HL-60 (cell line): ENCODE data around the gene WLS.
"Not testable (repeated sequence)": the region's sequence is repeated elsewhere in the genome, so short reads cannot be mapped to it uniquely, and the experiment has no call there.

Experiments
- DNase-seq, 2 experiments: peaks; one replicate each; pipeline ENCODE4 v3.0.0-alpha.2; 2010 to 2020; ENCODE audit warnings: low read depth in 1 of 2, low spot score in 1 of 2
- H3K27ac ChIP-seq: fragments of 250-450 bp; sonication (Bioruptor Pico); replicated peaks from 2 replicates; pipeline ENCODE4 v1.5.1; 2020; ENCODE audit warnings: mild to moderate bottlenecking, moderate library complexity
- H3K27me3 ChIP-seq: fragments of 250-450 bp; sonication (Bioruptor Pico); 2 replicates; pipeline ENCODE4 v1.5.1; 2021; ENCODE audit warnings: mild to moderate bottlenecking, moderate library complexity; ENCODE audit not compliant: insufficient read depth, poor library complexity, severe bottlenecking
- H3K4me3 ChIP-seq: replicated peaks from 2 replicates; pipeline ENCODE4 v1.5.1; 2011; ENCODE audit warnings: mild to moderate bottlenecking, control low read depth, low read length; ENCODE audit not compliant: insufficient read depth
- GABPA ChIP-seq: IDR thresholded peaks from 2 replicates; pipeline ENCODE4 v1.6.1; 2012; ENCODE audit warnings: low read depth
- POLR2AphosphoS5 ChIP-seq: IDR thresholded peaks from 2 replicates; pipeline ENCODE4 v1.6.1; 2012; ENCODE audit warnings: low read depth
- REST ChIP-seq: IDR thresholded peaks from 2 replicates; pipeline ENCODE4 v1.6.1; 2012; ENCODE audit warnings: low read depth; ENCODE audit not compliant: insufficient replicate concordance
- SPI1 ChIP-seq: IDR thresholded peaks from 2 replicates; pipeline ENCODE4 v1.6.1; 2012; ENCODE audit warnings: low read depth, mild to moderate bottlenecking, borderline replicate concordance
- TF ChIP-seq, protein P1 (sequence below): IDR thresholded peaks from one replicate; pipeline ENCODE4 v1.5.1; 2011; ENCODE audit warnings: low read length, control low read depth, inconsistent platforms; ENCODE audit not compliant: insufficient read depth

WLS gene

DNA sequence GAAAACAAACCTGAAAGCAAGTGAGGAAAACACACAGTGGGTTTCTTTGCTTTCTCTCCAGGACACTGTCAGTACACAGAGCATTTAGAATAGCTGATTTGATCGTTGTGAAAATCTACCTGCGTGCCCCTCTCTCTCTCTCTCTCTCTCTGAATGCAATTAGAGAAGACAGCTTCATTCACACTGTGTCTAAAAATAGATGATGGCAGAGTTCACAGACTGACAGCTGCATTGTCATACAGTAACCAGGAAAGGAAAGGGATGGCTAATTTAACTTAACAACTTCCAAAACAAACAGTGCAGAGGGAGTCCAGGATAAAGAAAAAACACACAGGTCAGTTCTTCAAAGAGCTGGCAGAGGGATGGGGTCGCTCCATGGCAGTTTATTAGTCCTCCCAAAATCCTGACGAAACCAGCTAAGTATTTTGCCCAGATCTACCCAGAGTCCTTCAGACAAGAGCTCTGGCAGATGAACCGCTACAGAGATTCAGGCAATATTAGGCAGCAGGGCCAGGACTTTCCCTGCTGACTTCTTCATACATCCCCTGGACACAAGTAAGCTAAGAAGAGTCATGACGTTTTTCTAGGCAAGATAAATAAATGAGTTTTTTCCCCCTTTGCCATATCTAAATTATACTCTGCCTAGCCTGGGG, 58.9 kb downstream of the WLS start:
- TF ChIP-seq, protein P1, sequence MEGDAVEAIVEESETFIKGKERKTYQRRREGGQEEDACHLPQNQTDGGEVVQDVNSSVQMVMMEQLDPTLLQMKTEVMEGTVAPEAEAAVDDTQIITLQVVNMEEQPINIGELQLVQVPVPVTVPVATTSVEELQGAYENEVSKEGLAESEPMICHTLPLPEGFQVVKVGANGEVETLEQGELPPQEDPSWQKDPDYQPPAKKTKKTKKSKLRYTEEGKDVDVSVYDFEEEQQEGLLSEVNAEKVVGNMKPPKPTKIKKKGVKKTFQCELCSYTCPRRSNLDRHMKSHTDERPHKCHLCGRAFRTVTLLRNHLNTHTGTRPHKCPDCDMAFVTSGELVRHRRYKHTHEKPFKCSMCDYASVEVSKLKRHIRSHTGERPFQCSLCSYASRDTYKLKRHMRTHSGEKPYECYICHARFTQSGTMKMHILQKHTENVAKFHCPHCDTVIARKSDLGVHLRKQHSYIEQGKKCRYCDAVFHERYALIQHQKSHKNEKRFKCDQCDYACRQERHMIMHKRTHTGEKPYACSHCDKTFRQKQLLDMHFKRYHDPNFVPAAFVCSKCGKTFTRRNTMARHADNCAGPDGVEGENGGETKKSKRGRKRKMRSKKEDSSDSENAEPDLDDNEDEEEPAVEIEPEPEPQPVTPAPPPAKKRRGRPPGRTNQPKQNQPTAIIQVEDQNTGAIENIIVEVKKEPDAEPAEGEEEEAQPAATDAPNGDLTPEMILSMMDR = no peak
- TF ChIP-seq POLR2AphosphoS5 (no peak), GABPA (no peak), SPI1 (no peak), REST (no peak)
- no peak for DNase-seq
- Histone ChIP-seq H3K27ac (no peak overlapping the region), H3K4me3 (no peak overlapping the region), H3K27me3 (no peaks in the 10 kb centered on the region)

GRCh38 chr1:68171795-68172194, 60.5 kb downstream of the WLS start:
- H3K27me3 ChIP-seq, H3K27ac ChIP-seq, H3K4me3 ChIP-seq, DNase-seq: not testable (repeated sequence)

DNA sequence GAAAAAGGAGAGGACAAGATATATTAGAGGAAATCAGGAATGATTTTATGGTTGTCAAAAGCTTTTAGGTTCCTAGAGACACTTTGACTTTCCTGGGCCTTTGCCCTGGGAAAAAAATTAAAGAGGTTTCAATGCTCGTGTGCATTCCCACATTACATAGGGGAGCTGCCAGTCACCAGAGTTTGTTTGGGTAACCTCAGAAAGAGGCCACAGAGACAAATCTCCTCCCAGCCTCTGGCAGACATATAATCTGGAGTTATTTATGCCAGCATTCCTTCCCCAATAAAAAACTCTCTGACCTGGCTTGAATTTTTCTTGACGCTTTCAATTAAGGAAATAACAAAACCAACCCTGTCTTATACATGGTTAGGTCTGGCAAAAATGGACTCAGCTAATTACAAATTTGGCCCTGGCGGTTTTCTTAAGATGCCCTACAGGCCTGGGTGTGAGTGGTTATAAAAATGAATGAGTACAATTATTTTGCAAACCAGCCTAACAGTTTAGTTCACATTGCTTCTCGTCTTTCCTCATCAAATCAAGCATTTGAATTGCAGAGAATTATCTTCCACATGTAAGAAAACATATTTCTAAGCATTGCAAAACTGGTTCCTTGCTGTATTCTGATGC, 63.7 kb downstream of the WLS start:
- TF ChIP-seq, protein P1 = no peak
- TF ChIP-seq SPI1 (no peak), POLR2AphosphoS5 (no peak), GABPA (no peak), REST (no peak)
- no peak overlapping the region for H3K27ac ChIP-seq
- H3K27me3 ChIP-seq = no peaks in the 10 kb centered on the region
- no peak for DNase-seq
- no peak overlapping the region for H3K4me3 ChIP-seq

GRCh38 chr1:68167211-68167610, 65.1 kb downstream of the WLS start:
- no peak for TF ChIP-seq REST
- TF ChIP-seq POLR2AphosphoS5 = no peak
- TF ChIP-seq GABPA = no peak
- no peak for TF ChIP-seq SPI1
- TF ChIP-seq, protein P1 = no peak
- H3K27me3 ChIP-seq = no peaks in the 10 kb centered on the region
- DNase-seq = no peak

More at GRCh38 chr1:68167211-68167610, 65.1 kb downstream of the WLS start:
- H3K4me3 ChIP-seq = no peak overlapping the region
- no peak overlapping the region for H3K27ac ChIP-seq
